Caco-2 (cell line): ENCODE data around the gene CLDN2. TPM values are rescaled to one million over a fixed set of nuclear protein-coding genes. Genes with fewer than 3 reads are reported as not detected.

Experiments
- BruUV-seq: library from RNA; stranded (reverse); fragments of 400-500 nt; replicated peaks from 2 replicates; lab custom pipeline; 2021; lab: Mats Ljungman, UMichigan
- CTCF ChIA-PET: fragments of 300-600 bp; sonication (Branson Sonifier 250); formaldehyde crosslinking; loops from one replicate; lab custom pipeline; 2022; ENCODE audit warnings: antibody characterized with exemption; lab: Charles Lee
- POLR2A ChIA-PET: fragments of 300-600 bp; sonication (Branson Sonifier 250); formaldehyde crosslinking; loops from one replicate; lab custom pipeline; 2022; ENCODE audit warnings: antibody characterized with exemption; lab: Charles Lee
- DNase-seq, 2 experiments: peaks; one replicate each; pipeline versions ENCODE4 v3.0.0 to v3.0.0-alpha.2; 2020 to 2022
- H3K27me3 ChIP-seq: replicated peaks from 2 replicates; pipeline ENCODE4 v1.6.0; 2011; ENCODE audit warnings: low read length; ENCODE audit not compliant: control insufficient read depth, insufficient read depth
- H3K36me3 ChIP-seq: 2 replicates; pipeline ENCODE4 v1.5.1; 2011; ENCODE audit warnings: low read length; ENCODE audit not compliant: control insufficient read depth, insufficient read depth
- H3K4me1 ChIP-seq: fragments of 250-450 bp; sonication (Bioruptor Pico); 2 replicates; pipeline ENCODE4 v1.5.1; 2020; ENCODE audit warnings: mild to moderate bottlenecking
- H3K4me3 ChIP-seq: 2 replicates; pipeline ENCODE4 v1.5.1; 2011; ENCODE audit warnings: low read depth, mild to moderate bottlenecking, control low read depth, low read length
- H3K9me3 ChIP-seq: fragments of 250-450 bp; sonication (Bioruptor Pico); 2 replicates; pipeline ENCODE4 v1.5.1; 2020; ENCODE audit warnings: mild to moderate bottlenecking, moderate library complexity
- H3K27ac Mint-ChIP-seq: one replicate; pipeline ENCODE4 v1.8.0; 2022; ENCODE audit warnings: mixed read lengths; ENCODE audit not compliant: unreplicated experiment
- H3K27me3 Mint-ChIP-seq: one replicate; pipeline ENCODE4 v1.8.0; 2022; ENCODE audit warnings: mixed read lengths; ENCODE audit not compliant: insufficient read depth, unreplicated experiment
- H3K36me3 Mint-ChIP-seq: one replicate; pipeline ENCODE4 v1.8.0; 2022; ENCODE audit warnings: mild to moderate bottlenecking, mixed read lengths; ENCODE audit not compliant: insufficient read depth, unreplicated experiment
- H3K4me1 Mint-ChIP-seq: one replicate; pipeline ENCODE4 v1.8.0; 2022; ENCODE audit warnings: low read depth, mixed read lengths; ENCODE audit not compliant: unreplicated experiment
- H3K4me3 Mint-ChIP-seq: one replicate; pipeline ENCODE4 v1.8.0; 2022; ENCODE audit warnings: mild to moderate bottlenecking, moderate library complexity, mixed read lengths; ENCODE audit not compliant: unreplicated experiment
- H3K9me3 Mint-ChIP-seq: one replicate; pipeline ENCODE4 v1.8.0; 2022; ENCODE audit warnings: mixed read lengths; ENCODE audit not compliant: unreplicated experiment
- CTCF ChIP-seq, 2 experiments: fragments of 200-600 bp in 1 of 2; IDR thresholded peaks; 1 replicate in 1 of 2; 2 replicates in 1 of 2; pipeline versions ENCODE4 v1.5.1 to v1.8.0; 2011 to 2022; ENCODE audit warnings: antibody characterized with exemption in 1 of 2, control low read depth in 1 of 2, inconsistent platforms in 1 of 2, low read depth in 1 of 2, low read length in 1 of 2, mild to moderate bottlenecking in 1 of 2, moderate library complexity in 1 of 2; ENCODE audit not compliant: insufficient read depth in 1 of 2, severe bottlenecking in 1 of 2, unreplicated experiment in 1 of 2
- intact Hi-C: fragments of 100-400 bp; cut with micrococcal nuclease; formaldehyde crosslinking; loops from one replicate; pipeline ENCODE4 v1.10.0; 2022; ENCODE audit not compliant: unreplicated experiment
- total RNA-seq: library from RNA; stranded (reverse); gene quantifications from 2 replicates; pipeline ENCODE4 v1.2.3, GENCODE V29; 2022

Gene CLDN2
- total RNA-seq, 1 experiment from 2014 or later = 2.9 TPM

DNA sequence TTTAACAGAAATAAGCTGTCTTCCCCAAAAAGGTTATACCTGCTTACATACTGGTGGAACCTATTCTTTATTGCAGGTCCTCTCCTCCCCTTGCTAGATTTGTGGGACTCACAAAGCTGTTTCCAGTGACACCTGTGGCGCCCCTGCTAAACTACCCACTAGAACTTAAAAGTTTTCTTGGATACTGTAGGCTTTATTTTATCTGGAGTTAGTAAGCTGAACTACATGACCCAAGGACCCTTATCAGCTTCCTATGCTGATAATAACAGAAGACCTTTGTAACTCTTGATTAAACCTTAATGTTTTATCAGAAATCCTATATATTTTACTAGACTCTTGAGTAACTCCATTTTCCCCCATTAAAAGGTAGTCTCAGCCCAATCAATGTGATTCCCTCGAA is 32.3 kb downstream of the CLDN2 start:
- DNase-seq = no peak
- BruUV-seq = no TSS peak
- Histone ChIP-seq H3K9me3 (no peaks in the 10 kb centered on the region), H3K27me3 (no peaks in the 10 kb centered on the region), H3K4me3 (no peak overlapping the region), H3K36me3 (no peaks in the 10 kb centered on the region; the same call in none of the 2 replicates), H3K4me1 (peaks cover 37% of the 10 kb centered on the region)
- H3K9me3 Mint-ChIP-seq = no peaks in the 10 kb centered on the region
- H3K4me3 Mint-ChIP-seq = no peak overlapping the region
- intact Hi-C loops = no loop called here
- ChIA-PET CTCF (interaction anchor here (1.1 to 1.2 kb wide), 2 partner anchors 54 to 58 kb away, joined by 4 to 6 read pairs; no protein-coding TSS in a partner anchor), POLR2A (no interaction called here)
- H3K4me1 Mint-ChIP-seq = peaks cover 21% of the 10 kb centered on the region
- no peaks in the 10 kb centered on the region for H3K27me3 Mint-ChIP-seq
- peaks cover 60% of the 10 kb centered on the region for H3K36me3 Mint-ChIP-seq
- H3K27ac Mint-ChIP-seq = no peak overlapping the region
- no peak for TF ChIP-seq CTCF (IDR thresholded peaks at IDR 0.05; ENCODE audit: insufficient read depth in 1 of 2, low read depth in 1 of 2, low read length in 1 of 2, severe bottlenecking in 1 of 2, unreplicated experiment in 1 of 2)

DNA sequence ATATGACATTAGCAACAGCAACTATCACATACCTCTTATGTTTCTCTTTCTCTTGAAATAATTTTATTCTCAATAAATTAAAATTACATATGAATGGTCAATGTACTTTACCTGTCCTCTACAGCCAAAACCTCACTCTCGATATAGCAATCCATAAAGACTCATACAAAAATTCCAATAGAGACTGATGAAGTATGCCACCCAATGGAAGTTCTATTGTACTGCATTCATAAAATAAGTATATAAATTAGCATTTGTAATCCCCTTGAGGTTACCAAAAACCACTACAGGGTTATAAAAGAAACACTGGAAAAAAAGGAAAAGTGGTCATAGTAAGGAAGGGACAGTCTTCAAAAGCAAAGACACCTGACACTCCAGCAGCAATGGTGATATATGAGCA is 32.8 kb downstream of the CLDN2 start:
- Histone ChIP-seq H3K27me3 (no peaks in the 10 kb centered on the region), H3K4me1 (peaks cover 37% of the 10 kb centered on the region), H3K36me3 (no peaks in the 10 kb centered on the region; the same call in none of the 2 replicates), H3K4me3 (no peak overlapping the region), H3K9me3 (no peaks in the 10 kb centered on the region)
- Mint-ChIP-seq H3K4me3 (no peak overlapping the region), H3K4me1 (peaks cover 21% of the 10 kb centered on the region), H3K36me3 (peaks cover 64% of the 10 kb centered on the region), H3K27ac (no peak overlapping the region), H3K9me3 (no peaks in the 10 kb centered on the region), H3K27me3 (no peaks in the 10 kb centered on the region)
- CTCF ChIA-PET = interaction anchor here (1.1 to 1.2 kb wide), 2 partner anchors 54 to 58 kb away, joined by 4 to 6 read pairs; no protein-coding TSS in a partner anchor
- DNase-seq = no peak
- BruUV-seq = no TSS peak
- POLR2A ChIA-PET = no interaction called here
- intact Hi-C loops = loop anchor here (1.0 kb wide), 1 partner anchor 55 kb away; no protein-coding TSS in a partner anchor
- peak; percentile 19 to 40 for TF ChIP-seq CTCF (IDR thresholded peaks at IDR 0.05; ENCODE audit: insufficient read depth in 1 of 2, low read depth in 1 of 2, low read length in 1 of 2, severe bottlenecking in 1 of 2, unreplicated experiment in 1 of 2)

DNA sequence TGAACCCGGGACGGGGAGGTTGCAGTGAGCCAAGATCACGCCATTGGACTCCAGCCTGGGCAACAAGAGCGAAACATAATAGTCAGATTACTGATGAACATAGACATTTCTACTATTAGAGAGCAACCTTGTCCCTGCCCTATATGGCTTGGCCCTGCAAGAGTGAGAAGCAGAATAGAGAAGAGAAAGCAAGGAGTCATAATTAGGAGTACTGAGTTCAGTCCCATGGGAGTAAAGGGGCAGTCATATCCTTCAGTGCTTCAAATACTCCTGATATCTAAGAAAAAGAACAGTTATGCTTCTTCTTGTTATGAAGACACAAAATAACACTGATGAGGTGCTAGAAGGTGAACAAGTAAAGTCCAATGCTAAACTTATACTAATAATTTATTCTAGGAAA is 33.8 kb downstream of the CLDN2 start:
- no peaks in the 10 kb centered on the region for H3K9me3 Mint-ChIP-seq
- H3K9me3 ChIP-seq = no peaks in the 10 kb centered on the region
- H3K4me3 ChIP-seq = no peak overlapping the region
- peaks cover 37% of the 10 kb centered on the region for H3K4me1 ChIP-seq
- intact Hi-C loops = no loop called here
- ChIA-PET POLR2A (no interaction called here), CTCF (no interaction called here)
- no peak for TF ChIP-seq CTCF (IDR thresholded peaks at IDR 0.05; ENCODE audit: insufficient read depth in 1 of 2, low read depth in 1 of 2, low read length in 1 of 2, severe bottlenecking in 1 of 2, unreplicated experiment in 1 of 2)
- H3K27me3 Mint-ChIP-seq = no peaks in the 10 kb centered on the region
- no peaks in the 10 kb centered on the region for H3K27me3 ChIP-seq
- H3K4me3 Mint-ChIP-seq = no peak overlapping the region
- H3K36me3 Mint-ChIP-seq = peaks cover 64% of the 10 kb centered on the region
- peaks cover 17% of the 10 kb centered on the region for H3K4me1 Mint-ChIP-seq
- H3K36me3 ChIP-seq = no peaks in the 10 kb centered on the region; the same call in none of the 2 replicates
- peak overlapping the region; percentile 35 for H3K27ac Mint-ChIP-seq
- no peak for DNase-seq
- BruUV-seq = no TSS peak
